MM.1S (cell line): ENCODE measurements around the gene TCF19.
"Not testable (repeated sequence)": the region's sequence is repeated elsewhere in the genome, so short reads cannot be mapped to it uniquely, and the experiment has no call there.

Source experiments
- DNase-seq: peaks from one replicate; pipeline ENCODE4 v3.0.0-alpha.2; 2015
- H2AFZ ChIP-seq: fragments of 300-600 bp; sonication (generic); 2 replicates; pipeline ENCODE4 v1.6.0; 2016; ENCODE audit warnings: antibody characterized with exemption, low read length
- H3F3A ChIP-seq: fragments of 300-600 bp; sonication (generic); 2 replicates; pipeline ENCODE4 v1.6.1; 2016; ENCODE audit warnings: mild to moderate bottlenecking, antibody characterized with exemption, low read length, moderate library complexity, mixed read lengths; ENCODE audit not compliant: insufficient read depth
- H3K27ac ChIP-seq: fragments of 300-600 bp; sonication (generic); 2 replicates; pipeline ENCODE4 v1.5.1; 2016; ENCODE audit warnings: mild to moderate bottlenecking, low read length
- H3K27me3 ChIP-seq: fragments of 300-600 bp; sonication (generic); replicated peaks from 2 replicates; pipeline ENCODE4 v1.6.0; 2016; ENCODE audit warnings: low read length; ENCODE audit not compliant: insufficient read depth
- H3K36me3 ChIP-seq: fragments of 300-600 bp; sonication (generic); replicated peaks from 2 replicates; pipeline ENCODE4 v1.6.1; 2016; ENCODE audit warnings: mild to moderate bottlenecking, low read length, mixed read lengths; ENCODE audit not compliant: insufficient read depth
- H3K4me1 ChIP-seq: fragments of 300-600 bp; sonication (generic); 2 replicates; pipeline ENCODE4 v1.6.1; 2016; ENCODE audit warnings: low read length, mixed read lengths
- H3K4me2 ChIP-seq: fragments of 300-600 bp; sonication (generic); 2 replicates; pipeline ENCODE4 v1.6.0; 2016; ENCODE audit warnings: low read depth, low read length
- H3K4me3 ChIP-seq: fragments of 300-600 bp; sonication (generic); 2 replicates; pipeline ENCODE4 v1.5.1; 2016; ENCODE audit warnings: low read length, mixed read lengths
- H3K79me2 ChIP-seq: fragments of 300-600 bp; sonication (generic); 2 replicates; pipeline ENCODE4 v1.6.1; 2016; ENCODE audit warnings: mixed run types, low read length, mixed read lengths
- H3K9ac ChIP-seq: fragments of 300-600 bp; sonication (generic); 2 replicates; pipeline ENCODE4 v1.6.1; 2016; ENCODE audit warnings: low read length, mixed read lengths
- H3K9me2 ChIP-seq: fragments of 300-600 bp; sonication (generic); replicated peaks from 2 replicates; pipeline ENCODE4 v1.6.1; 2016; ENCODE audit warnings: mild to moderate bottlenecking, low read length, mixed read lengths; ENCODE audit not compliant: insufficient read depth
- H3K9me3 ChIP-seq: fragments of 300-600 bp; sonication (generic); replicated peaks from 2 replicates; pipeline ENCODE4 v1.6.1; 2016; ENCODE audit warnings: mild to moderate bottlenecking, low read length, mixed read lengths; ENCODE audit not compliant: insufficient read depth
- H4K20me1 ChIP-seq: fragments of 300-600 bp; sonication (generic); 2 replicates; pipeline ENCODE4 v1.6.1; 2016; ENCODE audit warnings: mild to moderate bottlenecking, low read length, moderate library complexity, mixed read lengths; ENCODE audit not compliant: insufficient read depth
- EZH2 ChIP-seq: fragments of 300-600 bp; sonication (generic); optimal IDR thresholded peaks from 2 replicates; pipeline ENCODE3; 2017; ENCODE audit warnings: low read depth, mild to moderate bottlenecking, antibody characterized with exemption, low read length, mixed read lengths
- EZH2phosphoT487 ChIP-seq: fragments of 300-600 bp; sonication (generic); IDR thresholded peaks from 2 replicates; pipeline ENCODE4 v1.6.1; 2018; ENCODE audit warnings: antibody characterized with exemption, low read length
- TF ChIP-seq, protein P1 (sequence below): fragments of 300-600 bp; sonication (generic); IDR thresholded peaks from 2 replicates; pipeline ENCODE4 v1.5.1; 2016; ENCODE audit warnings: antibody characterized with exemption, low read length, mixed read lengths

TCF19 gene

DNA sequence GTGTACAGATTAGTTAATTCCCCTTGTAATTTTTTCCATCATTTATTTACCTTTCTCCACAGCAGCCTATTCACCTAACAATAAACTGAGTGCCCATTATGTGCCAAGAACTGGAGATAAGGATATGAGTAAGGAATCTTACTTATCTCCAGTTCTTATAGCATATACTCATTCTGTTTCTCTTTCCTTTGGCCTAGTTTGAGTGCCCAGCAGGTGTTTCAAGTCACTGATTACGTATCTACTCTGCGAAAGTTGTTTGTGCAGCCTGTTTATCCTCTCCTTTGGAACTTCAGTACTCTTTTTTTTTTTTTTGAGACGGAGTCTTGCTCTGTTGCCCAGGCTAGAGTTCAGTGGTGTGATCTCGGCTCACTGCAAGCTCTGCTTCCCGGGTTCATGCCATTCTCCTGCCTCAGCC is 29.4 kb downstream of the TCF19 start:
- Histone ChIP-seq H3K27me3 (no peaks in the 10 kb centered on the region), H3K36me3 (no peaks in the 10 kb centered on the region), H4K20me1 (no peaks in the 10 kb centered on the region), H3K79me2 (no peaks in the 10 kb centered on the region), H3K4me3 (no peak overlapping the region), H3K27ac (no peak overlapping the region), H3K9me2 (no peaks in the 10 kb centered on the region), H2AFZ (no peak overlapping the region), H3K4me1 (peaks cover 3% of the 10 kb centered on the region; the same call in 1 of the 2 replicates), H3K9ac (no peak overlapping the region), H3F3A (peaks cover 11% of the 10 kb centered on the region; the same call in 1 of the 2 replicates), H3K4me2 (no peak overlapping the region), H3K9me3 (no peaks in the 10 kb centered on the region)
- no peak for TF ChIP-seq EZH2
- TF ChIP-seq EZH2phosphoT487 = no peak
- TF ChIP-seq, protein P1, sequence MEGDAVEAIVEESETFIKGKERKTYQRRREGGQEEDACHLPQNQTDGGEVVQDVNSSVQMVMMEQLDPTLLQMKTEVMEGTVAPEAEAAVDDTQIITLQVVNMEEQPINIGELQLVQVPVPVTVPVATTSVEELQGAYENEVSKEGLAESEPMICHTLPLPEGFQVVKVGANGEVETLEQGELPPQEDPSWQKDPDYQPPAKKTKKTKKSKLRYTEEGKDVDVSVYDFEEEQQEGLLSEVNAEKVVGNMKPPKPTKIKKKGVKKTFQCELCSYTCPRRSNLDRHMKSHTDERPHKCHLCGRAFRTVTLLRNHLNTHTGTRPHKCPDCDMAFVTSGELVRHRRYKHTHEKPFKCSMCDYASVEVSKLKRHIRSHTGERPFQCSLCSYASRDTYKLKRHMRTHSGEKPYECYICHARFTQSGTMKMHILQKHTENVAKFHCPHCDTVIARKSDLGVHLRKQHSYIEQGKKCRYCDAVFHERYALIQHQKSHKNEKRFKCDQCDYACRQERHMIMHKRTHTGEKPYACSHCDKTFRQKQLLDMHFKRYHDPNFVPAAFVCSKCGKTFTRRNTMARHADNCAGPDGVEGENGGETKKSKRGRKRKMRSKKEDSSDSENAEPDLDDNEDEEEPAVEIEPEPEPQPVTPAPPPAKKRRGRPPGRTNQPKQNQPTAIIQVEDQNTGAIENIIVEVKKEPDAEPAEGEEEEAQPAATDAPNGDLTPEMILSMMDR = no peak
- no peak for DNase-seq

DNA sequence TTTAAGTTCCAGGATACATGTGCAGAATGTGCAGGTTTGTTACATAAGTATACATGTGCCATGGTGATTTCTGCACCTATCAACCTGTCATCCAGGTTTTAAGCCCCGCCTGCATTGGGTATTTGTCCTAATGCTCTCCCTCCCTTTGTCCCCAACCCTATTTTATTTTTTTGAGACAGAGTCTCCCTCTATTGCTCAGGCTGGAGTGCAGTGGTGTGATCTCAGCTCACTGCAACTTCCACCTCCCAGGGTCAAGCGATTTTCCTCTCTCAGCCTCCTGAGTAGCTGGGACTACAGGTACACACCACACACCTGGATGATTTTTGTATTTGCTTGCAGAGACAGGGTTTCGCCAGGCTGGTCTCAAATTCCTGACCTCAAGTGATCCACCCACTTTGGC is 30.8 kb downstream of the TCF19 start:
- not testable (repeated sequence) for H3K27ac ChIP-seq, H3K4me3 ChIP-seq, H3K27me3 ChIP-seq, H3K9me2 ChIP-seq, DNase-seq, H3K4me2 ChIP-seq, H3K79me2 ChIP-seq, H2AFZ ChIP-seq, H3K9me3 ChIP-seq, H3K9ac ChIP-seq, H4K20me1 ChIP-seq, H3K36me3 ChIP-seq, H3K4me1 ChIP-seq
- peaks cover 15% of the 10 kb centered on the region; the same call in 1 of the 2 replicates for H3F3A ChIP-seq

DNA sequence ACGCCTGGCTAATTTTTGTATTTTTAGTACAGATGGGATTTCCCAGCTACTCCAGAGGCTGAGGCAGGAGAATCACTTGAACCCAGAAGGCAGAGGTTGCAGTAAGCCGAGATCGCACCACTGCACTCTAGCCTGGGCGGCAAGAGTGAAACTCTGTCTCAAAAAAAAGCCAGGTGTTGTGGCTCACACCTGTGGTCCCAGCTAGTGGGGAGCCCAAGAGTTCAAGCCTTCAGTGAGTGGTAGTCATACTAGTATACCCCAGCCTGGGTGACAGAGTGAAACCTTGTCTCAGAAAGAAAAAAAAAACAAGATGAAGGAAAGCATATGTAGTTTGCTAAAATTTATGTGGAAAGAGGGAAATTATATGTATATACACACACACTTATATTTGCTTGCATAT is 32.1 kb downstream of the TCF19 start:
- peak overlapping the region; percentile 55; the same call in 1 of the 2 replicates for H3K27ac ChIP-seq
- H3K36me3 ChIP-seq = no peaks in the 10 kb centered on the region
- H3K9me2 ChIP-seq = no peaks in the 10 kb centered on the region
- DNase-seq = peak; percentile 88
- H2AFZ ChIP-seq = no peak overlapping the region
- H3K4me3 ChIP-seq = no peak overlapping the region
- TF ChIP-seq EZH2phosphoT487 (no peak), EZH2 (no peak)
- TF ChIP-seq, protein P1 = no peak
- no peaks in the 10 kb centered on the region for H3K9me3 ChIP-seq
- no peaks in the 10 kb centered on the region for H3K27me3 ChIP-seq
- peaks cover 15% of the 10 kb centered on the region; the same call in 1 of the 2 replicates for H3F3A ChIP-seq
- no peak overlapping the region for H3K9ac ChIP-seq
- H3K79me2 ChIP-seq = 0 out of 2 replicates have a peak, but pooled peaks cover 2% of the 10 kb centered on the region
- peaks cover 3% of the 10 kb centered on the region; the same call in 1 of the 2 replicates for H3K4me1 ChIP-seq
- H3K4me2 ChIP-seq = peak overlapping the region; percentile 34; the same call in 1 of the 2 replicates
- no peaks in the 10 kb centered on the region for H4K20me1 ChIP-seq

DNA sequence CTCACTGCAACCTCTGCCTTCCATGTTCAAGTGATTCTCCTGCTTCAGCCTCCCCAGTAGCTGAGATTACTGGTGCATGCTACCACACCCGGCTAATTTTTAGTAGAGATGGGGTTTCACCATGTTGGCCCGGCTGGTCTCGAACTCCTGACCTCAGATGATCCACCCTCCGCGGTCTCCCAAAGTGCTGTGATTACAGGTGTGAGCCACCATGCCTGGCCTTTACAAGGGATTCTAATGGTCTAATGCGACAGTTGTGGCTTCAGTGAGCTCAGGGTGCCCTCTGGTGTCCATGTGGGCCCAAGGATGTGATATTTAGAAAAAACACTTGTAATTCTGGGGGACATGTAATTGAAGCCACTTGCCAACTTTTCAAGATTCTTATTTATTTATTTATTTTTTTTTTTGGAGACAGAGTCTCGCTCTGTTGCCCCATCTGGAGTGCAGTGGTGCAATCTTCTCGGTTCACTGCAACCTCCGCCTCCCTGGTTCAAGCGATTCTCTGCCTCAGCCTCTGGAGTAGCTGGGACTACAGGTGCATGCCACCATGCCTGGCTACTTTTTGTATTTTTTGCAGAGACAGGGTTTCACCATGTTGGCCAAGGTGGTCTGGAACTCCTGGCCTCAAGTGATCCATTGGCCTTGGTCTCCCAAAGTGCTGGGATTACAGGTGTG is 34.2 kb downstream of the TCF19 start:
- DNase-seq = peak; percentile 84
- H3K9me3 ChIP-seq, H4K20me1 ChIP-seq, H3K4me3 ChIP-seq, H3K79me2 ChIP-seq, H3K9ac ChIP-seq, H3K36me3 ChIP-seq, H3K27me3 ChIP-seq, H3K27ac ChIP-seq, H2AFZ ChIP-seq, H3K4me1 ChIP-seq, H3K9me2 ChIP-seq, H3K4me2 ChIP-seq: not testable (repeated sequence)
- H3F3A ChIP-seq = peaks cover 19% of the 10 kb centered on the region; the same call in 1 of the 2 replicates
- TF ChIP-seq, protein P1 = peak; percentile 57
